Muscle of back (tissue), 11 donors: ENCODE results near the gene CIROP. TPM values are rescaled to one million over a fixed set of nuclear protein-coding genes. Genes with fewer than 3 reads are reported as not detected.
A peak's percentile ranks its signal among the peaks of the same experiment; 100 is the strongest.

Experiments
- DNase-seq, 3 donors: peaks; one replicate each; pipeline versions ENCODE4 v3.0.0 to v3.0.0-alpha.2; 2013
- polyA plus RNA-seq, 10 donors: library from polyadenylated mRNA; unstranded; fragments of 120-200 nt; gene quantifications; one replicate each; pipeline ENCODE4 v1.2.1, GENCODE V29; 2013; ENCODE audit not compliant: insufficient read length in 10 of 10

Gene CIROP
- polyA plus RNA-seq, 10 donors: not detected

DNA sequence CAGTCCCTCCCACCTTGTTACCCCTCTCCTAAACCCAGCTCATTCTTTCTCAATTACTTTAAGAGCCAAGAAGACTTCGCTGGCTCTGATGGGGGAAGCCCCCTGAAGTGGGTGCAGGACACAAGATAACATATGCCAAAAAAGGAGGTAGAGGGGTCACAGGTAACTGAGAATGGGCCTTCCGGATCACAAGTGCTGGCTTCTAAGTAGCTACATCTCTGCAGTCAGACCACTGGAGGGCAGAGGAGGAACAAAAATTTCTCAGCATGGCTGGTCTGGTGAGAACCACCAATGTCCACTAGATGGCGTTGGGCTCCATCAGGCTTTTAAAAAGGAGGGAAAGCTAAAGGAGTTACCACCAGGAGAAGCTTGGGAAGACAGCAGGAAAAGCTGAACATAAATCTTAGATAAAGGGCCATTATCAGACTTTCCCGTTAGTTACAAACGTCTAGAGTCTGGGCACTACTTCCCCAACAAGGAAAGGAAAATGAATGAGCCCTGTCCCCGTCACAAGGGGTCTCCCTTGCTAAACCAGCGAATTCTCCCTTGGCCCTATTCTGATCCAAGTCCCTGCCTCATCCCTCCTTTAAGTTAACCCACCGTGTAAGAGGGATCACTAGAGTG is 35.9 kb downstream of the CIROP start:
- DNase-seq: peak; percentile 89 to 94 (median 90)

DNA sequence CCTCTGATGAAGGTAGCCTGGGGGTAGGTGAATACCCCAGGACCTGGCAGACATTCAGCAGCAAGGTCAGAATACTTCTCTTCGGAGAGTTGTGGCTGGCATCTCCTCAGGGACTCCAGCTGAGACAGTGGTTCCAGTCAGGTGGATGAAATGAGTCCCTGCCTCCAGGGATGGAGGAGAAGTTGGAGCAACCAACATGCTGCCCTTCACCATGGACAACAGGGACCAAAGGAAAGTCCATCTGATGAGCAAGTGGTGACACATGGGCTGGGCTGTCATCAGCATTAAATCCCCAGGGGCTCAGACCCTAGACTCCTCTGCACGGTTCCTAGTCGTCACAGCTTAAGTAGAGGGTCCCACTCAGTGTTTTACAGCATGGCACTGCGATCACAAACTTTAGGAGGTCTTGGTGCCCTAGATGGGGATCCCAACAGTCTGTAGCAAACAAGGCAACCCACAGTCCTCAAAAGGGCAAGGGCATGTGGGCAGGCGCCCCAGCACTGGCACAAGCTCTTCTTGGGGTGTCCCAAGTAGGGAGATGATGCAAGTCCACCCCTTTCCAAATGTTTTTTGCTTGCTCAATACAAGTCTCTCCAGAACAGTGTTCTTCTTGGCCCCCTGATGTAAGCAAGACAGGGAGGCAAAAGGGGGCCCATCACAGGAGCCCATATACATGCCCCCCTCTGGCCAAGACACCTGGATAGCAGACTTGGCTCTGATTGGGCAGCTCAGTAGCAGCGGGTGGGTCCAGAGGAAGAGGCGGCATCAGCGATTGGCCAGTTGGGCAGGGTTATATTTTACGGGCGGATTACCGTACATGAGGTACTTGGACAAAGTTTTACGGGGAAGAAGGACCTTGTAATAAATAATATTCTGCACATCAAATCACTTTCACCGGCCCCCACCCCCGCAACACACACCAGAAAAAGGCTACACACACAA is 36.7 kb downstream of the CIROP start:
- DNase-seq: no peak

- no peak for DNase-seq
Observed at GRCh38 chr14:23066855-23067744, 37.7 kb downstream of the CIROP start.

DNA sequence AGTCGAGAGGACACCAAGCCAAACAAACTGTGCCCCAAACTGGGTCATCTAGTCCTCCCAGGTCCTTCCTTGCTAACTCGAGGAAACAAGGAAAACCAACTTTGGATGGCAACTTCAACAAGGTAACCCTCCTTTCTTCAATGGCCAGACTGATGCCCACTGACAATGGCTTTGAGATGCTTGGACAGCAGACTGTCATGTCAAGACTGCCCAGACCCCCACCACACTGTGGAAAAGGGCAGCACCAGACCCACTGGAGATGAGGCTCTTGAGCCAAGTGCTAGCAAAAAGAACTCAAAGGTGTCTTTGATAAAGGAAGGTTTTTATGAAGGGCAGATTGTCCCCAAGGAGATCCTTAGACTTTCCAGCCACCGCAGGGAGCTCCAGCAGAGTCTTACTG is 38.4 kb downstream of the CIROP start:
- DNase-seq: no peak

DNA sequence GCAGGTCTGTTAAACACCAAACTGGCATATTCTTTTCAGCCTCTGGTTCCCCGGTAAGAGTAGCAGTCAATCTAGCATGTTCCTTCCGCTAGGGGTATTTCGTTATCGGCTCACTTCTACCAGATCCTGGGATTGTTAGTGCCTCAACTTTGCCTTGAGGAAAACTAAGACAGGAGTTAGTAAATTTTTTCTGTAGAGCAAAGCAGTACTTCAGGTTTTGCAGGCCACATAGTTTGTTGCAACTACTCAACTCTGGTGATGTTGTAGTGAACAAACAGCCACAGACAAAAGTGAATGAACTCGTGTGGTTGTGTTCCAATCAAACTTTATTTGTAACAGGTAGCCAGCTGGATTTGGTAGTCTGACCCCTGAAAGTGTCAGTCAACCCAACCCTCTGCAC is 41.2 kb downstream of the CIROP start:
- no peak for DNase-seq

GRCh38 chr14:23062002-23062401 is 42.8 kb downstream of the CIROP start:
- peak in 2 of 3 donors; percentile 52 to 86 for DNase-seq

- DNase-seq: no peak
Observed at GRCh38 chr14:23060536-23061260, 44.1 kb downstream of the CIROP start.

DNA sequence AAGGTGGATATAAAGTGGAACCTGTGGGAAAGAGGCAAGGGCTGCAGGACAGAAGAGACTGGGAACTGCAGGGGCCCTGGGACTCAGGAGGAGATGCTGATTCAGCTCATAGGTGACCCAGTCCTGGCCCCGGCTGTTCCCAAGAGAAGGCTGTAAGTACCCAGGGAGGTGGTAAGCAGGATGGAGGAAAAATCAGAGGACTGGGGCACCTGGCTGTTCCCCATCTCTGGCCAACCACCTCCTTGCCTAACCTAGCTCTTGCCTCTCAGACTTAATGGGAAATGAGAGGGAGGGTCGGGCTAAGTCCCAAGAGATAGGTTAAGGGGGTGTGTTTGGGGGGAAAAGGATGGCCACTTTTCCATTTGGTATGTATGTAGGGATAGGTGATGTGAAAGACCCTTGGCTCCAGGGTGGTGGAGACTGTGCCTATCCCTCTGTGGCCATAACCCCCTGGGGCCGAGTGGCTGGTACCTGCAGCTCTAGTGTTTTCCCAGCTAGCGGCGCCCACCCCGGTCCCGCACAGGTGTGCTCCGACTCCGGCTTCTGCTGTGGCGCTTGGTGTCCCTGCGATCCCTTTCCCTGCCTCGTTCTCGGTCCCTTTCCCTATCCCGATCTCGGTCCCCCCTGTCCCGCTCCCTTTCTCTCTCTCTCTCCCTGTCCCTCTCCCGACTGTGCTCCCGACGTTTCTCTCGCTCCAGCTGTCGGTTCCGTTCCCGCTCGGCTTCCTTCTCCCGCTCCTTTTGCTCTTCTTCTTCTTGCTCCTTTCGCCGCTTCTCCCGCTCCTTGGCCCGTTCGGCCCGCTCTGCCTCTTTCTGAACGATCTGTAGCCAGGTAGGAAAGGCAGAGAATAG is 45.9 kb downstream of the CIROP start:
- DNase-seq: no peak

GRCh38 chr14:23057757-23058653 is 46.8 kb downstream of the CIROP start:
- peak; percentile 84 to 95 (median 91) for DNase-seq

GRCh38 chr14:23056956-23057756 is 47.6 kb downstream of the CIROP start, which contains the start of gene CDH24:
Gene CDH24, minus strand, starts transcription at chr14:23057520. Its CDS starts 1,787 bp downstream, at chr14:23055733.
- peak; percentile 71 to 91 (median 85) for DNase-seq

GRCh38 chr14:23056145-23056955 is 48.4 kb downstream of the CIROP start:
- DNase-seq: peak in 1 of 3 donors; percentile 71

DNA sequence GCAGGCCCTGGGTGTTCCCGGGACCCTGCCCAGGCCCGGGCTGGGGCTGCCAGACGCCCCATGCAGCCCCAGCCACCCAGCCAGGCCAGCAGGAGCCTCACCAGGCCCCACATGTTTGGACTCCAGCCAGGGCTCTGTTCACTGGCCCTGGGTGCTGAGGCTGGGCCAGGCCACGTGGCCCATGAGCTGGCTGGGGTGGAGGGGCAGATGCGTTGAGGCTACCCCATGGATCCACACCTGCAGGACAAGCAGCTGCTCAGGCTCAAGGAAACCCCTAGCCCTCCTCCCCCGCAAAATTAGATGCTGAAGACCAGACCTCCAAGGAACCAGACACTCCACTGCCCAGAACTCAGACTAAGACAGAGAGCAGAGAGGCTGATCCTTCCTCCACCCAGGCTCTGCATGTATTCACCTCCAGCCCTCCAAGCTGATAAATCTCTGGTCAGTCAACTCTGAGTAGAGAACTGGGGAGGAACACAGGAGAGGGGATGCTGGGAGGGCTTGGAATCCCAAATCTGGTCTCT is 49.1 kb downstream of the CIROP start:
- no peak for DNase-seq

- DNase-seq: no peak
Observed at GRCh38 chr14:23055147-23055550, 49.6 kb downstream of the CIROP start.

DNA sequence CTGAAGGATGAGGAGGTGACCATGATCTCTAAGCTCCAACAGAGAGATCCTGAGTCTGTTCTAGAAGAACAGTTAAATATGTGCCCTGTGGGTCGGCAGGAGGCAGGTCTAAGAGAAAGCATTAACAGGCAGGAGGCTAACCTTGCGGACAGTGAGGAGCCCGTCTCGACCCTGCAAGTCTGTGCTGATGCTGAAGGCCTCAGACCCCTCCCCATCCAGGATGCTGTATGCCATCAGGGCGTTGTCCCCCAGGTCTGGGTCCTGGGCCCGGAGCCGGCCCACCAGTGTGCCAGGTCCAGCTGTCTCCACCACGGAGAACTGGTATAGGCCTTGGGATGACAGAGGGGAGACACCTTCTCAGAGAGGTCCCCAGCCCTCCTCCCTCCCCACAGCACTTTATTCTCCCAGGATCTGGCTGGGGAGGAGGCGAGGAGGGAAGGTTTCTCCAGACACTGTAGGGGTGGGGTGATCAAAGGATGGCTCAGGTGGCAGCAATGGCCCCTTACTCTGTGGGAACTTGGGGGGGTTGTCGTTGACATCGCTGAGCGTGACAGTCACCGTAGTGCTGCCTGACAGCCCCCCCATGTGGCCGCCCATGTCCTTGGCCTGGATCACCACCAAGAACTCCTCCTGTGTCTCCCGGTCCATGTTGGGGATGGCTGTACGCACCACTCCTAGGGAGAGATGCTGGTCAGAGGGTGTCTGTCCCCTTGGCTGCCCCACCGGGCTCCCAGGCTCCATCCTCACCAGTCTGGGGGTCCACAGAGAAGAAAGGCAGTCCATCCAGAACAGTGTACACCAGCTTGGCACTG is 50.6 kb downstream of the CIROP start:
- no peak for DNase-seq

- DNase-seq: no peak
Observed at GRCh38 chr14:23053426-23053825, 51.4 kb downstream of the CIROP start.

DNA sequence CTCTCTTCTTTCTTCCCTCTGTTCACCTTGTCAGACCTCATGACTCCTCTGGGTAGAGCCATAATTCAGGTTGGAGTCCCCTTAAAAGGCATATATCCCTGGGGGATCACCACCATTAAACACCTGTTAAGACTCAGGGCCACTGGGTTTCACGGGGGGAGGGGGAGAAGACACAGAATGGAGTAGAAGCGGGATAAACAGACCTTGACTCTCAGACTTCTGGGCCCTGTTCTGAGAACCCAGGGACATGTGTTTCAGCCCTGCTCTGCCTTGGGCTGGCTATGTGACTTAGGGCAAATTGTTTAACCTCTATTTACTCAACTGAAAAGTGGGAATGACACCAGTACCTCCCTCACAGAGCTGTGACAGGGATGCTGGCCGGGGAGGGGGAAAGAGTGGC is 52.1 kb downstream of the CIROP start:
- no peak for DNase-seq
